K562 (cell line): ENCODE data around the gene OR6V1. TPM values are rescaled to one million over a fixed set of nuclear protein-coding genes. Genes with fewer than 3 reads are reported as not detected.
A peak's percentile ranks its signal among the peaks of the same experiment; 100 is the strongest.

Source experiments
- ATAC-seq: fragments of 200-7000 bp; cut with Tn5 transposase; 3 replicates; pipeline ENCODE4 v1.9.1; 2020; ENCODE audit warnings: moderate library complexity
- BruUV-seq: library from RNA; stranded (reverse); fragments of 400-500 nt; replicated peaks from 2 replicates; lab custom pipeline; 2021; lab: Mats Ljungman, UMichigan
- CTCF ChIA-PET: fragments of 300-600 bp; formaldehyde crosslinking; extraction: SDS; loops from one replicate; lab custom pipeline; 2021; ENCODE audit warnings: low intra/inter-chr PET ratio; lab: Yijun Ruan, JAX
- POLR2A ChIA-PET: fragments of 300-600, 350-650 bp; sonication (Branson Sonifier 250); formaldehyde crosslinking; extraction: SDS; loops from one replicate; lab custom pipeline; 2021; ENCODE audit warnings: antibody characterized with exemption, inconsistent platforms; lab: Yijun Ruan, JAX
- DNase-seq, 4 experiments: peaks; one replicate each; pipeline versions ENCODE4 v3.0.0 to v3.0.0-alpha.2; 2011 to 2018; ENCODE audit warnings: low spot score in 3 of 4, mixed read lengths in 3 of 4; ENCODE audit errors: extremely low read depth in 1 of 4
- FAIRE-seq: peaks from 2 replicates; lab custom pipeline; 2011; peaks lifted over from hg19 to GRCh38; lab: Jason Lieb, UNC
- H2AFZ ChIP-seq: 2 replicates; pipeline ENCODE4 v1.6.0; 2011; ENCODE audit warnings: low read depth, low read length, control low read depth, inconsistent platforms
- H3K27ac ChIP-seq: fragments of 200-600 bp; 3 replicates; pipeline ENCODE4 v1.8.0; 2011; ENCODE audit warnings: low read depth, mild to moderate bottlenecking, control low read depth, inconsistent platforms, low read length, moderate library complexity, mixed read lengths; ENCODE audit errors: extremely low read depth
- H3K27me3 ChIP-seq, 2 experiments: fragments of 300-600 bp in 1 of 2; 2 replicates in 1 of 2; 3 replicates in 1 of 2; pipeline versions ENCODE4 v1.6.0 to v1.8.0; 2011; ENCODE audit warnings: inconsistent platforms in 2 of 2, low read length in 2 of 2, mild to moderate bottlenecking in 1 of 2, mixed read lengths in 1 of 2, moderate library complexity in 1 of 2; ENCODE audit not compliant: control insufficient read depth in 2 of 2, insufficient read depth in 2 of 2
- H3K36me3 ChIP-seq: fragments of 300-600 bp; 3 replicates; pipeline ENCODE4 v1.8.0; 2011; ENCODE audit warnings: mild to moderate bottlenecking, low read length, inconsistent platforms; ENCODE audit not compliant: control insufficient read depth, insufficient read depth
- H3K4me1 ChIP-seq, 2 experiments: fragments of 200-600 bp in 1 of 2; replicated peaks in 1 of 2; 2 replicates in 1 of 2; 3 replicates in 1 of 2; pipeline versions ENCODE4 v1.5.1 to v1.8.0; 2011; ENCODE audit warnings: inconsistent platforms in 2 of 2, low read length in 2 of 2, mild to moderate bottlenecking in 1 of 2, mixed read lengths in 1 of 2, moderate library complexity in 1 of 2; ENCODE audit not compliant: control insufficient read depth in 2 of 2, insufficient read depth in 2 of 2
- H3K4me2 ChIP-seq: 2 replicates; pipeline ENCODE4 v1.6.1; 2011; ENCODE audit warnings: low read length, control low read depth, inconsistent platforms, mixed read lengths; ENCODE audit not compliant: insufficient read depth
- H3K4me3 ChIP-seq: fragments of 200-600 bp; sonication (generic), shearing (Covaris generic); 2 replicates; pipeline ENCODE4 v1.5.1; 2016; ENCODE audit warnings: control low read depth, inconsistent platforms
- H3K79me2 ChIP-seq: fragments of 200-600 bp; 3 replicates; pipeline ENCODE4 v1.8.0; 2011; ENCODE audit warnings: low read length, inconsistent platforms; ENCODE audit not compliant: control insufficient read depth, insufficient read depth
- H3K9ac ChIP-seq, 2 experiments: 2 replicates each; pipeline versions ENCODE4 v1.6.0 to v1.6.1; 2011; ENCODE audit warnings: low read depth in 2 of 2, low read length in 2 of 2, control low read depth in 1 of 2, inconsistent platforms in 1 of 2, mild to moderate bottlenecking in 1 of 2, mixed read lengths in 1 of 2; ENCODE audit not compliant: insufficient read depth in 1 of 2
- H3K9me1 ChIP-seq: one replicate; pipeline ENCODE4 v1.6.0; 2011; ENCODE audit warnings: inconsistent platforms, mild to moderate bottlenecking, low read length, moderate library complexity; ENCODE audit not compliant: control insufficient read depth, insufficient read depth
- H3K9me3 ChIP-seq: replicated peaks from 2 replicates; pipeline ENCODE4 v1.5.1; 2011; ENCODE audit warnings: low read depth, low read length, inconsistent platforms; ENCODE audit not compliant: control insufficient read depth, insufficient read depth
- H4K20me1 ChIP-seq: replicated peaks from 2 replicates; pipeline ENCODE4 v1.6.1; 2011; ENCODE audit warnings: low read length, inconsistent platforms, mixed read lengths; ENCODE audit not compliant: control insufficient read depth, insufficient read depth
- ASH1L ChIP-seq: fragments of 450-650 bp; IDR thresholded peaks from 2 replicates; pipeline ENCODE4 v1.6.1; 2018; ENCODE audit warnings: borderline replicate concordance, mild to moderate bottlenecking, low read depth; ENCODE audit not compliant: partially characterized antibody
- GATA2 ChIP-seq: sonication (generic); formaldehyde crosslinking; IDR thresholded peaks from 2 replicates; pipeline ENCODE4 v1.4.0; 2020; ENCODE audit warnings: mild to moderate bottlenecking, missing genetic modification reagents
- HMGXB4 ChIP-seq: sonication (generic); formaldehyde crosslinking; IDR thresholded peaks from 2 replicates; pipeline ENCODE4 v1.8.1; 2023; ENCODE audit warnings: mild to moderate bottlenecking, missing genetic modification reagents
- KDM4B ChIP-seq, 2 experiments: fragments of 450-650 bp in 1 of 2; sonication (generic) in 1 of 2; IDR thresholded peaks; 2 replicates each; pipeline ENCODE4 v1.6.1; 2016 to 2017; ENCODE audit warnings: borderline replicate concordance in 2 of 2, antibody characterized with exemption in 1 of 2, low read depth in 1 of 2, mild to moderate bottlenecking in 1 of 2
- NFIC ChIP-seq: fragments of 450-650 bp; IDR thresholded peaks from 2 replicates; pipeline ENCODE4 v1.6.1; 2017; ENCODE audit warnings: mild to moderate bottlenecking, inconsistent platforms
- NR2C1 ChIP-seq, 2 experiments: fragments of 450-650 bp; IDR thresholded peaks; 2 replicates each; pipeline ENCODE4 v1.6.1; 2017; ENCODE audit warnings: mild to moderate bottlenecking in 2 of 2, antibody characterized with exemption in 1 of 2, inconsistent platforms in 1 of 2, missing compliant biosample characterization in 1 of 2, missing genetic modification characterization in 1 of 2
- RNF2 ChIP-seq: sonication (generic); IDR thresholded peaks from 2 replicates; pipeline ENCODE4 v1.6.1; 2016
- SNRNP70 ChIP-seq: fragments of 200-400 bp; formaldehyde crosslinking; optimal IDR thresholded peaks from 2 replicates; pipeline ENCODE3; 2017; ENCODE audit warnings: low read depth, low read length
- ZNF764 ChIP-seq: fragments of 250-450 bp; sonication (Bioruptor Pico); IDR thresholded peaks from 2 replicates; pipeline ENCODE4 v1.4.0; 2020; ENCODE audit warnings: low read depth, mild to moderate bottlenecking, moderate library complexity
- ZNF780A ChIP-seq: fragments of 250-450 bp; sonication (Bioruptor Pico); IDR thresholded peaks from 2 replicates; pipeline ENCODE4 v1.5.0; 2021; ENCODE audit warnings: mild to moderate bottlenecking
- WGBS: fragments of 100-300 bp; shearing (Covaris generic); methylation state at CpG from one replicate; pipeline ENCODE4 v1.1.6; 2016; ENCODE audit warnings: low coverage, mixed read lengths; ENCODE audit not compliant: insufficient coverage; ENCODE audit errors: missing lambda C conversion rate; 5-methylcytosine and 5-hydroxymethylcytosine counted together
- in situ Hi-C: fragments of 300-500 bp; cut with MboI; formaldehyde crosslinking; loops from 4 replicates; pipeline ENCODE4 v1.15.0; 2018; ENCODE audit warnings: inconsistent platforms, mixed read lengths
- intact Hi-C: fragments of 100-400 bp; cut with micrococcal nuclease; formaldehyde crosslinking; loops from 2 replicates; pipeline ENCODE4 v1.14.2; 2022
- polyA plus RNA-seq, 8 experiments: library from polyadenylated mRNA; depleted of rRNA in 4 of 8; stranded (reverse) in 5 of 8; unstranded in 3 of 8; fragments of >200 nt; fragmentation: Nextera tagmentation in 2 of 8; fragmentation: Illumina TruSeq in 1 of 8; extraction: Ambion mirVana in 2 of 8; extraction: Trizol in 1 of 8; gene quantifications; 2 replicates each; pipeline versions ENCODE4 v1.2.1 to v1.2.3, GENCODE V29; 2011 to 2014; ENCODE audit warnings: inconsistent platforms in 1 of 8, missing spikeins in 1 of 8
- total RNA-seq, 7 experiments: library from RNA; depleted of rRNA in 6 of 7; stranded (reverse); fragments of >200 nt in 6 of 7; fragmentation: Illumina TruSeq in 2 of 7; extraction: Trizol in 2 of 7; gene quantifications; 2 replicates each; pipeline versions ENCODE4 v1.2.1 to v1.2.3, GENCODE V29; 2011 to 2021; ENCODE audit warnings: low replicate concordance in 1 of 7
- TF ChIP-seq, protein P1 (sequence below): sonication (generic); formaldehyde crosslinking; IDR thresholded peaks from 2 replicates; pipeline ENCODE4 v1.9.0; 2022; ENCODE audit warnings: mild to moderate bottlenecking, missing genetic modification reagents

OR6V1 gene
- total and polyA plus RNA-seq, 9 of the 15 experiments (the other 6 are each of a cell fraction or from before 2014, with no cell fraction given): not detected

- BruUV-seq: no TSS peak
- no peak overlapping the region for H3K4me2 ChIP-seq
- intact Hi-C loops: no loop called here
- H3K4me1 ChIP-seq: no peaks in the 10 kb centered on the region
- CTCF ChIA-PET: no interaction called here
- in situ Hi-C loops: no loop called here
- WGBS: 0% methylated on average over 5 of the region's 5 CpGs
- DNase-seq (no peak), ATAC-seq (no peak; the same call in 2 of the 3 replicates), FAIRE-seq (no peak)
- POLR2A ChIA-PET: interaction anchor here (0.6 kb wide), 1 partner anchor 155 kb away, joined by 3 read pairs; no protein-coding TSS in a partner anchor
- H3K36me3 ChIP-seq: no peaks in the 10 kb centered on the region
- no peak overlapping the region for H3K4me3 ChIP-seq
- TF ChIP-seq ZNF780A (CRISPR knock-in tag): no peak
- TF ChIP-seq, protein P1, sequence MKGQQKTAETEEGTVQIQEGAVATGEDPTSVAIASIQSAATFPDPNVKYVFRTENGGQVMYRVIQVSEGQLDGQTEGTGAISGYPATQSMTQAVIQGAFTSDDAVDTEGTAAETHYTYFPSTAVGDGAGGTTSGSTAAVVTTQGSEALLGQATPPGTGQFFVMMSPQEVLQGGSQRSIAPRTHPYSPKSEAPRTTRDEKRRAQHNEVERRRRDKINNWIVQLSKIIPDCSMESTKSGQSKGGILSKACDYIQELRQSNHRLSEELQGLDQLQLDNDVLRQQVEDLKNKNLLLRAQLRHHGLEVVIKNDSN (CRISPR knock-in tag): 0 out of 2 replicates have a peak, but pooled peaks have one; percentile 6
- no peak overlapping the region for H3K27ac ChIP-seq
- no peaks in the 10 kb centered on the region for H3K9me1 ChIP-seq
- no peaks in the 10 kb centered on the region for H3K9me3 ChIP-seq
- H3K27me3 ChIP-seq: peaks cover 6 to 8% of the 10 kb centered on the region in 2 experiments; a peak in 4 of 5 replicates
- no peak overlapping the region for H2AFZ ChIP-seq
- no peak overlapping the region for H3K9ac ChIP-seq
- no peaks in the 10 kb centered on the region for H4K20me1 ChIP-seq
- H3K79me2 ChIP-seq: no peaks in the 10 kb centered on the region
Observed at GRCh38 chr7:143038635-143039034, 13.5 kb upstream of the OR6V1 start.

DNA sequence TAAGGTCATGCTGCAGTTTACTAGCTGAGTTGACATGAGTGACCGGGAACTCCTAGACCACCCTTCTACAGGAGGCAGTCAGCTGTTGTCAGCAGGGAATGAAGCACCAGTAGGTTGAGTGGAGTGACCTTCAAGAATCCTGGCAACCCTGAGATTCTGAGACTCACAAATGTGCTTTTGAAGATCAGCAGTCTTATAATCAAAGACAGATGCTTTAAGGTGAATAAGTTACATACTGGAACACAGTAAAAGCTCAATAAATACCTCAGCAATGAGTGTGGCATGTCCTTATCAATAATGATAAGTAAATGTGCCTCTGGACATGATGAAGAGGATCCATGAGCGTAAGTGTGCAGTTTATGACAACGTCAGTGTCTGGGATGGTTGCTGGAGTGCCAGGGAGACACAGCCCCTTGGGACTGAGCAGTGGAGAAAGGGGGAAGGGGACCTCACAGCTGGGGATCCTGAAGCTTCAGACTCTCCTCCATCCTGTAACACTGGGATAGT is 11.9 kb upstream of the OR6V1 start:
- Histone ChIP-seq H3K4me1 (no peaks in the 10 kb centered on the region), H3K9me1 (no peaks in the 10 kb centered on the region), H4K20me1 (no peaks in the 10 kb centered on the region), H3K9ac (no peak overlapping the region), H3K9me3 (no peaks in the 10 kb centered on the region), H3K4me3 (no peak overlapping the region), H2AFZ (no peak overlapping the region), H3K79me2 (no peaks in the 10 kb centered on the region), H3K36me3 (no peaks in the 10 kb centered on the region), H3K4me2 (no peak overlapping the region), H3K27me3 (peaks cover 6 to 8% of the 10 kb centered on the region in 2 experiments; a peak in 4 of 5 replicates), H3K27ac (no peak overlapping the region)
- intact Hi-C loops (no loop called here), in situ Hi-C loops (no loop called here)
- ATAC-seq (no peak), DNase-seq (no peak), FAIRE-seq (no peak)
- no TSS peak for BruUV-seq
- 0% methylated on average over 3 of the region's 3 CpGs for WGBS
- POLR2A ChIA-PET: interaction anchor here (0.6 kb wide), 1 partner anchor 17 kb away, joined by 3 read pairs; no protein-coding TSS in a partner anchor
- CTCF ChIA-PET: no interaction called here
- TF ChIP-seq ZNF764 (CRISPR knock-in tag) (no peak), HMGXB4 (CRISPR knock-in tag) (no peak), NR2C1 (IDR thresholded peaks at IDR 0.05) (no peak), NR2C1 (tag; IDR thresholded peaks at IDR 0.05) (no peak), SNRNP70 (no peak), ASH1L (no peak), GATA2 (CRISPR knock-in tag) (no peak), NFIC (no peak), KDM4B (IDR thresholded peaks at IDR 0.05; ENCODE audit: borderline replicate concordance in 2 of 2, low read depth in 1 of 2) (no peak), RNF2 (no peak)
